H1 (cell line): ENCODE data around the gene USH2A. TPM values are rescaled to one million over a fixed set of nuclear protein-coding genes. Genes with fewer than 3 reads are reported as not detected.

ENCODE experiments used
- E2F6 ChIP-seq: IDR thresholded peaks from 2 replicates; pipeline ENCODE4 v1.6.1; 2012; ENCODE audit warnings: inconsistent platforms
- EGR1 ChIP-seq: IDR thresholded peaks from 2 replicates; pipeline ENCODE4 v1.6.1; 2011; ENCODE audit warnings: low read depth, low read length, borderline replicate concordance
- KDM1A ChIP-seq: fragments of 200-600, 300-600 bp; sonication (generic); IDR thresholded peaks from 2 replicates; pipeline ENCODE4 v1.7.1; 2016; ENCODE audit warnings: mild to moderate bottlenecking, low read length, borderline replicate concordance
- SP4 ChIP-seq: IDR thresholded peaks from 2 replicates; pipeline ENCODE4 v1.6.1; 2012; ENCODE audit warnings: low read length, inconsistent platforms
- TCF12 ChIP-seq: IDR thresholded peaks from 2 replicates; pipeline ENCODE4 v1.6.1; 2011; ENCODE audit warnings: low read depth, mild to moderate bottlenecking, low read length
- polyA plus RNA-seq, 7 experiments: library from polyadenylated mRNA; depleted of rRNA in 3 of 7; stranded (reverse) in 5 of 7; unstranded in 2 of 7; fragments of >200 nt in 5 of 7; fragments of 200-250 nt in 2 of 7; gene quantifications; 1 replicate in 5 of 7; 2 replicates in 1 of 7; 4 replicates in 1 of 7; pipeline versions ENCODE4 v1.2.1 to v1.2.3, GENCODE V29; 2011 to 2013; ENCODE audit warnings: missing spikeins in 2 of 7, mixed read lengths in 2 of 7
- total RNA-seq: library from RNA; stranded (reverse); fragmentation: NEBNext Ultra II Directional; extraction: Animal tissue kit (Norgen Biotek cat#: 25700); gene quantifications from 2 replicates; pipeline ENCODE4 v1.2.1, GENCODE V29; 2021

USH2A gene
- total and polyA plus RNA-seq, 2 of the 8 experiments (the other 6 are each of a cell fraction or from before 2014, with no cell fraction given) = 0.02 to 0.17 TPM

GRCh38 chr1:215681041-215681440 lies 742.2 kb downstream of the USH2A start (continued):
- no peak for TF ChIP-seq KDM1A
- no peak for TF ChIP-seq TCF12
- no peak for TF ChIP-seq EGR1
- no peak for TF ChIP-seq E2F6
- TF ChIP-seq SP4 = no peak
